Measurements from ENCODE around the gene MRPL58.

- TF ChIP-seq CTCF (IDR thresholded peaks at IDR 0.05; ENCODE audit: insufficient read depth, low read depth, low read length) (no peak), EZH2 (IDR thresholded peaks at IDR 0.05; ENCODE audit: insufficient read depth, low read length) (no peak)
Observed at GRCh38 chr17:74977802-74978201, 34.7 kb upstream of the MRPL58 start.

Data from astrocyte (in vitro differentiated cells and primary cell).